GM21381 (cell line): ENCODE measurements around the gene TMEM225.
"Not testable (repeated sequence)": the region's sequence is repeated elsewhere in the genome, so short reads cannot be mapped to it uniquely, and the experiment has no call there.

ENCODE experiments used
- ATAC-seq: cut with Tn5 transposase; IDR thresholded peaks from one replicate; pipeline ENCODE4 v1.9.1; 2021; ENCODE audit warnings: mild to moderate bottlenecking, moderate library complexity; ENCODE audit not compliant: unreplicated experiment

TMEM225 gene, protein sequence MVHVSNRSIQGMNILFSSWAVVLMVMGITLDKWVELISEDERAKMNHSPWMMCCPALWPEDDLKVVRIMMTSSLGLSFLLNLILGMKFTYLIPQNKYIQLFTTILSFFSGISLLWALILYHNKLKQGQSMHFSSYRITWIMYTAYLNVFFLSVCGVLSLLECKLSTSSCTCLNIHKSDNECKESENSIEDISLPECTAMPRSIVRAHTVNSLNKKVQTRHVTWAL

DNA sequence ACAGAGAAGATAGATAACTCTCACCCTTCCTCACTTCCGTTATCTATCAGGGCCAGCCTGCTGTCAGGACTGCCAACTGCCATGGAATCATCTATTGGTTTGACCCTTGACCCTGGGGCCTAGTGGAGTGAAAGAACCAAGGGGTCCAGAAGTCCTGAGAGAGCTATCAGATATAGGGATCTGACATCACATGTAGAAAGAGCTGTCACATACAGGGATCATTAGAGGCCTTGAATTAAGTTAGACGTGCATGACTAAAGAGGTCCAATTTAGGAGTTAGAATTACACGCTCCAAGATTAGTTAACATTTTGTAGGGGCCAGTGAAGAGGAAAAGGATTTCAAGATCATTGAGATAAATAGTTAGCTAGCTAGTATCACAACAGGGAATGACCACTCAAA is at the start of gene TMEM225:
Gene TMEM225, minus strand, starts transcription at position 101 of the 400 bp plus-strand sequence. CDS start 245 bp downstream, outside the sequence.
- ATAC-seq: no peak

DNA sequence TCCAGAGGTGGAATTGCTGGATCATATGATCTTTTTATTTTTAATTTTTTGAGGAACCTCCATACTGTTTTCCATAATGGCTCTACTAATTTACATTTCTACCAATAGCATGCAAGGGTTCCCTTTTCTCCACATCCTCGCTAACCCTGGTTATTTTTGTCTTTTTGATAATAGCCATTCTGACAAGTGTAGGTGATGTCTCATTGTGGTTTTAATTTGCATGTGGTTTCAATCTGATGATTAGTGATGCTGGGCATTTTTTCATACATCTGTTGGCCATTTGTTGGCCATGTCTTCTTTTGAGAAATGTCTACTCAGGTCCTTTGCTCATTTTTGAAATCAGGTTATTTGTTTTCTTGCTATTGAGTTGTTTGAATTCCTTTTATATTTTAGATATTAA is 38.6 kb upstream of the TMEM225 start:
- no peak for ATAC-seq

DNA sequence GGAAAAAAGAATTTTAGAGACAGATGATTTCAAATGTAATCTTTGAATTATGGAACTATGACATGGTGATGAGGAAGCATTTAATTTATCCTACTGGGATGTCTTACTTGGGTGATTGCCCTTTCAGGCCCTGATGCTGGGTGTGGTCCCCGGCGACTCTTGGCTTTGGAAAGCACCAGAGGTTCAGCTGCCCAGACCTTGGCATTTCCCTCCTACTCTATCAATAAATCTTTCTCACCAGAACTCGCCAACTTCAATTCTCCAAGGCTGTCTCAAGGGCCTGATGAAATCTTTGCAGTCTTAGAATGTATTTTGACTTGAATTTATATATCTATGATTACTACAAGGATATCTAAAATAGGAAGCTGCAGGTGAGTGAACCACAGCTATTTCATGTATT is 35.5 kb upstream of the TMEM225 start:
- ATAC-seq: no peak

DNA sequence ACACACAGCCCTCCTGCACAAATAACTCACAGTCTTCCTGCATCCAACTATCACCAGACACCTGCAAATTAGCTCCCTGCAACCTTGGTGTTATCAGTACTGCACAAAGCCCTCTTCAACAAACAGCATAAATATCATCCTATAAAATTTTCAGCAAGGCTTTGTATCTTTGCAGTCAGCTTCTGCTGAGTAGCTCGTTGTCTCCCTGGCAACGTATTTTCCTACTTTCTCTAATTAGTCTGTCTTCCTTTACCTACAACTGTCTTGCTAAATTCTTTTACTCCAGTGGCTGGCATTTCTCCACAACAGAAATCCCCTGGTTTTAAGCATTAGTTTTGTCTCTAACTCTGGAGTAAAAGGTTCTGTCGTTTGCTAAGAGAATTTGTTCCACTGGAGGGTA is 20.4 kb upstream of the TMEM225 start:
- ATAC-seq: no peak

- ATAC-seq: no peak
Observed at GRCh38 chr11:123904932-123905331, 19.5 kb upstream of the TMEM225 start.

DNA sequence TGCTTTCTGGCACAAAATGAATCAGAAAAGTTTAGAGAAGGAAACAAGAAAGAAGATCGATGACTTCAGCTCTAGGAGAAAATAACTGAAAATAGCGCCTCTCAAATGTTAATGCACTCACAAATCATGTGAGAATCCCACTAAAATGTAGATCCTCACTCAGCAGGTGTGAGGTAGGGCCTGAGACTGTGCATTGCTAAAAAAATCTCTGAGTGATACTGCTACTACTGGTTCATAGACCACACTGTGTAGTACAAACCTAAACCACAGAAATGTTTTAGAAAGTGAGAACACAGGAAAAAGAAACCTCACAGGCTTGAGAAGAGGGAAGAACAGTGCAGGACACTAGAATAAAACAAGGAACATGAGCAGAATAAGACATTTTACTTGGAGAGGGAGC is 18.5 kb upstream of the TMEM225 start:
- ATAC-seq: peak; percentile 87

DNA sequence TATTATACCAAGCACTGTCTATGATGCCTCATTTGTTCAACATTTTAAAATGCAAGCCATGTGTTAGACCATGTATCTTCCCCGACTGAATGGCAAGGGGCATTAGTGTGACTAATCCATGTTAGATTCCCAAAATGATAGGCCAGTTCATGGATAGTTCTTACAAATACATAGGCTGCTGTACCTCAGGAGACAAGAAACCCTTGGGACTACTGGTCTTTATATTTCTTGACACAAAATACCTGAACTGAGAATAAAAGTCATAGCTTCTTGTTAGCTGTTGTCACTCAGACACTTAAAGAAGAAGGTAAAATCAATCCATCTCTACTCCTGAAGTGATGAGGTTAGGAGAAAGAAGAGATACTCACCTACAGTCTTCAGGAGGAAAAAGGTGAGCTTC is 16.4 kb upstream of the TMEM225 start, which contains the start of gene OR8D4:
Gene OR8D4, plus strand, starts transcription at position 301 of the 400 bp plus-strand sequence. CDS start 4,265 bp downstream, outside the sequence.
- ATAC-seq: no peak

GRCh38 chr11:123899792-123900191 is 14.3 kb upstream of the TMEM225 start:
- no peak for ATAC-seq

- ATAC-seq: no peak
Observed at GRCh38 chr11:123892031-123892430, 6.6 kb upstream of the TMEM225 start.

GRCh38 chr11:123880912-123881311 is 4.6 kb downstream of the TMEM225 start:
- ATAC-seq: no peak

GRCh38 chr11:123867795-123868194 is 17.7 kb downstream of the TMEM225 start:
- not testable (repeated sequence) for ATAC-seq

GRCh38 chr11:123865293-123865692 is 20.2 kb downstream of the TMEM225 start:
- ATAC-seq: not testable (repeated sequence)

GRCh38 chr11:123859731-123860130 is 25.7 kb downstream of the TMEM225 start:
- ATAC-seq: no peak

GRCh38 chr11:123856444-123856843 is 29.0 kb downstream of the TMEM225 start:
- no peak for ATAC-seq

DNA sequence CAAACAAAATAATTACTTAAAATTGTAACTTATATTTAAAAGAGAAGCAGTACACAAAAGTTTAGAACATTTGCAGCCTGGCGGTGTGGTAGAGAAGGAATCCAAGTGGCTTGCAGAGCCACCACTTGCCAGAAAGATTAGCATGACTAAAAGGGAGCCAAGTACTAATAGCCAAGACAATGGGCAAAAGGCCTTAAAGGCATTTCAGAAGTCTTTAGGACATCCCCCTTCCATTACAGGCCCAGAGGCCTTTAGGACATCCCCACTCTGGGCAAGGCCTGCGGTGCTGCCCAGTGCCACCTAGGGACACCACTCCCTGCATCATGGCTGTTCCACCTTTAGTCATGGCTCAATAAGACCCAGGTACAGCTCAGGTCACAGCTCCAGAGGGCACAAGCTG is 32.4 kb downstream of the TMEM225 start:
- no peak for ATAC-seq

GRCh38 chr11:123852321-123852720 is 33.1 kb downstream of the TMEM225 start:
- no peak for ATAC-seq

GRCh38 chr11:123851110-123851509 is 34.4 kb downstream of the TMEM225 start:
- no peak for ATAC-seq

- no peak for ATAC-seq
Observed at GRCh38 chr11:123841174-123841573, 44.3 kb downstream of the TMEM225 start.

- no peak for ATAC-seq
Observed at GRCh38 chr11:123839131-123839530, 46.3 kb downstream of the TMEM225 start.

- ATAC-seq: no peak
Observed at GRCh38 chr11:123838659-123839058, 46.8 kb downstream of the TMEM225 start.

DNA sequence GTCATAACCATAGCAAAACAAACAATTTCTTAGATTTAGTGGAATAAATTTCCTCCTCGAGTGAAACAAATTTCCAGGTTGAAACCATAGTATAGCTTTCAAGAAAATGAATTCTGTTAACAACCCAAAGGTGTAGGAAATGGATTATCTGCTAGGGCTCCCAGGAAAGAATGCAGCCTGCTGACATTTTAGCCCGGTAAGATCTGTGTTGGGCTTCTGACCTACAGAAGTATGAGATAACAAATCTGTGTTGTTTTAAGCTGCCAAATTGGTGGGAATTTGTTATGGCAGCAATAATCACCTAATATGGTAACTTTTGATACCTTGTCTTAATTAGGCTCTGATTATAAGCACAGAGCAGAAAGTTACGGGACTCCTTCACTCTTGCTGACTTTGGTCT is 47.3 kb downstream of the TMEM225 start:
- ATAC-seq: no peak

DNA sequence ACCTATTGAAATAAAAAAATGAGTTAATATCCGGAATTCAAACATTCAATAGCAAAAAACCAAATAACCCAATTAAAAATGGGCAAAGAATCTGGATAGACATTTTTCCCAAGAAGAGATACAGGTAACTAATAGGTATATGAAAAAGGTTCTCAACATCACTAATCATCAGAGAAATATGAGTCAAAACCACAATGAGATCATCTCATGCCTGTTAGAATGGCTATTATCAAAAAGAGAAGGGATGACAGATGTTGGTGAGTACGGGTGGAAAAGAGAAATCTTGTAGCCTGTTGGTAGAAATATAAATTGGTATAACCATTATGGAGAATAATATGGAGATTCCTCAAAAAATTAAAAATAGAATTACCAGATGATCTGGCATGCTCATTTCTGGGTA is 52.4 kb downstream of the TMEM225 start:
- no peak for ATAC-seq
